ENCODE data around the gene FGG. TPM values are rescaled to one million over a fixed set of nuclear protein-coding genes. Genes with fewer than 3 reads are reported as not detected.
A peak's percentile ranks its signal among the peaks of the same experiment; 100 is the strongest.

FGG gene
- total and polyA plus RNA-seq, 10 of the 15 experiments (the other 5 are each of a cell fraction or from before 2014, with no cell fraction given), result 1.8 TPM; not detected in 9

GRCh38 chr4:154560419-154560801 lies 52.0 kb downstream of the FGG start:
- POLR2A ChIA-PET, result interaction anchor here (0.9 kb wide), 1 partner anchor 11 kb away, joined by 4 read pairs; no protein-coding TSS in a partner anchor
- Histone ChIP-seq H3K4me3 (no peak overlapping the region), H3K36me3 (ENCODE audit: control insufficient read depth in 2 of 2, insufficient read depth in 2 of 2, low read length in 1 of 2) (no peaks in the 10 kb centered on the region), H3K27ac (ENCODE audit: control insufficient read depth, insufficient read depth) (no peak overlapping the region), H4K20me1 (ENCODE audit: control insufficient read depth, insufficient read depth) (no peaks in the 10 kb centered on the region), H3K4me2 (ENCODE audit: control insufficient read depth, insufficient read depth) (no peak overlapping the region), H3K9me3 (replicated peaks; ENCODE audit: control insufficient read depth, insufficient read depth, low read length) (no peaks in the 10 kb centered on the region), H2AFZ (ENCODE audit: control insufficient read depth, low read depth, low read length) (no peak overlapping the region), H3K79me2 (ENCODE audit: control insufficient read depth, insufficient read depth, low read length) (no peaks in the 10 kb centered on the region), H3K4me1 (ENCODE audit: control insufficient read depth, insufficient read depth, low read length) (no peaks in the 10 kb centered on the region), H3K27me3 (replicated peaks in 1 of 2; ENCODE audit: control insufficient read depth in 2 of 2, insufficient read depth in 2 of 2, low read length in 1 of 2) (no peaks in the 10 kb centered on the region), H3K9ac (ENCODE audit: control insufficient read depth, insufficient read depth, low read length) (no peak overlapping the region)
- 53% methylated on average over 1 of the region's 1 CpG for WGBS (ENCODE audit: insufficient coverage, insufficient replicate concordance, low lambda C conversion rate, missing lambda C conversion rate)
- RAD21 ChIA-PET (ENCODE audit: unreplicated experiment), result interaction anchor here (3.4 kb wide), 1 partner anchor 60 kb away, joined by 88 read pairs; no protein-coding TSS in a partner anchor
- DNase-seq (ENCODE audit: low read depth, low spot score) (no peak), ATAC-seq (peak; percentile 75), FAIRE-seq (no peak)
- TF ChIP-seq NFYB (IDR thresholded peaks at IDR 0.05; ENCODE audit: insufficient read depth, low read depth, low read length), result no peak
- TF ChIP-seq ATF3 (IDR thresholded peaks at IDR 0.05; ENCODE audit: borderline replicate concordance, extremely low read depth, low read depth, low read length), result no peak
- no peak for TF ChIP-seq BCL3 (IDR thresholded peaks at IDR 0.05; ENCODE audit: borderline replicate concordance, insufficient read depth, low read depth, low read length, poor library complexity, severe bottlenecking)
- no peak for TF ChIP-seq SREBF1 (IDR thresholded peaks at IDR 0.05; ENCODE audit: low read length)
- no peak for TF ChIP-seq CREB1 (IDR thresholded peaks at IDR 0.05; ENCODE audit: low read depth)
- no peak for TF ChIP-seq ASH2L (IDR thresholded peaks at IDR 0.05; ENCODE audit: borderline replicate concordance, low read depth)
- in situ Hi-C loops (cut with MboI), result no loop called here
- SMC1A ChIA-PET (ENCODE audit: uncharacterized antibody, unreplicated experiment), result interaction anchor here (0.7 to 6.1 kb wide), 2 partner anchors 60 to 391 kb away, joined by 3 to 112 read pairs; no protein-coding TSS in a partner anchor
- CTCF ChIA-PET, result interaction anchor here (0.8 to 18.3 kb wide), 4 partner anchors 10 to 75 kb away, joined by 3 to 796 read pairs (median 22); partner anchors contain the start of genes FGA, FGG and PLRG1
- intact Hi-C loops (cut with micrococcal nuclease; ENCODE audit: unreplicated experiment), result no loop called here
- no TSS peak for BruUV-seq (replicated peaks)

Data from GM12878 (cell line).